ENCODE measurements around the gene CD300LD.

GRCh38 chr17:74582633-74583032 lies 9.4 kb downstream of the CD300LD start:
- TF ChIP-seq CTCF (IDR thresholded peaks at IDR 0.05), result no peak
- TF ChIP-seq POLR2A (IDR thresholded peaks at IDR 0.05), result no peak
